Dermis microvascular lymphatic vessel endothelial cell (primary cell): ENCODE results near the gene C4BPB. TPM values are rescaled to one million over a fixed set of nuclear protein-coding genes. Genes with fewer than 3 reads are reported as not detected.

Experiments used
- DNase-seq, 2 donors: peaks; one replicate each; pipeline versions ENCODE4 v3.0.0 to v3.0.0-alpha.2; 2010; ENCODE audit warnings: low read depth in 2 of 2
- total RNA-seq: library from RNA; depleted of rRNA; stranded (reverse); fragments of >200 nt; gene quantifications from 2 replicates; pipeline ENCODE4 v1.2.1, GENCODE V29; 2014

C4BPB gene
- total RNA-seq, 1 donor from 2014 or later = 0.13 TPM

DNA sequence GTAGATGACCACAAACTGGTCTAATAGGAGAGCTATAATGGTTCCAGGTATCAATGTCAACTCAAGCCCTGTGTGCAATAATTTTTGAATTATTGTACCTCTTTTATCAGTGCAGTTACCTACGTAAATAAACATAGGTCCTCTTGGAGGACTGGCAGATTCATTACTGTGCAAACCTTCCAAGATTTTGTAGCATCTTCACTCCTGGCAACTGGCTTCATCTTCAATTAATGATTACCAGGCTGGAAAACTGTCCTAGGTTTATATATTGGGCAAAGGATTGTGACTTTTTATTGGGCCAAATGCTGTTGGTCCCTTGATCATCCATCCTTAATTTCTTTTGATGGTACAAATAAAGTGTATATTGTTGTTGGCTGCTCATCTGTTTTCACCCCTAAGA, 51.0 kb downstream of the C4BPB start:
- DNase-seq = no peak

DNA sequence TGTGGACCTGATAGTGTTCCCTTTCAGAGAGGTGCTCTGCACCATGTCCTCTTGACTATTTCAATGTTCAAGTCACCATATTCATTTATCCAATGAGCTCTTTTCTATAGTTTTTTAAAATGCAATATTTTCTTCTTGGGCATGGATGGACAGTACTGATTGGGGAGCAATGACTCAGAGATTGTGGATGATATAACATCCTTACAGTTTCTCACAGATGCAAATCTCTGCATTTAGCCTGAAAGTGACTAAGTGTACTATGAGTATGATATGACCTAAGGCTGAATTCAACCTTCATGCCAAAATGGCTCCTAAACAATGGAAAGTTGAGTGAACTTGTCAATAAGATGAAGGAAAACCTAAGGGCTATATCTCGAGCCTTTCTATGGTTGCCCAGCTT, 51.9 kb downstream of the C4BPB start:
- no peak for DNase-seq

DNA sequence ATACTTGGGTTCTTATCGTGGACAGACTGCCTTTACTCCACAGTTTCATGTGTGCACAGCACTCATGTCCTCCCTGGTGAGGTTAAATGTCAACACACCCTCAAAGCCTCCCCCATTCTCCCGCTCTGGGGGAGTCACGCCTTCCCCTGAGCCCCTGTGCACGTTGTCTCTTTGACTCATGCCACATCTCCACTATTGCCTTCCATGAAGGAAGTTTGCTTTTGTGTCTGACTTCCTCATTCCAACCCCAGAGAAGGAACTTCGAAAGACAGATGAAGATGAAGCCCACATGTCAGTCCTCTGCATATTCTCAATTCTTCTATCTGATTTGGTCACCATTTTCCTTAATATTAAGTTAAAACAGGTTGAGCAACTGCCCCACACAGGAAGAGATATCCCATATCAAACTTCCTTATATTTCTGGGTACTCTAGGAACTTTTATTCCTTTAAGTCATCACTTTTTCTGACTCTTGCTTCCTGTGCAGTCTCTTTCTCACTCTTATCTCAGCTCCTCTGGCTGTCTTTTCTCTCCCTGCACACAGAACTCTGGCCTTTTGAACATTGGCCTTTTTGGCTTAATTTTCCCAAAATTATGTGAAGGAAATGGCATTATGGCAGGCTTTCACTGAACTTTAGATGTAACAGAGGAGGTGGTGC, 56.9 kb downstream of the C4BPB start:
- DNase-seq = no peak

Other genes with a start within 250 kb of the C4BPB start
- gene IL20, start 223.2 kb upstream of the C4BPB start, total RNA-seq = not detected in 2 replicates
- not detected in 2 replicates for gene IL24, start 191.4 kb upstream of the C4BPB start, total RNA-seq
- 0.25 TPM in 1 of 2 replicates, not detected in the other for gene FCMR, start 166.9 kb upstream of the C4BPB start, total RNA-seq
- not detected in 2 replicates for gene PIGR, start 142.4 kb upstream of the C4BPB start, total RNA-seq
- not detected in 2 replicates for gene FCAMR, start 118.4 kb upstream of the C4BPB start, total RNA-seq
- not detected in 2 replicates for gene C1orf116, start 56.1 kb upstream of the C4BPB start, total RNA-seq
- 5.1 and 5.8 TPM in 2 replicates for gene YOD1, start 37.7 kb upstream of the C4BPB start, total RNA-seq
- gene PFKFB2, start 35.6 kb upstream of the C4BPB start, total RNA-seq = 0.90 and 1.5 TPM in 2 replicates
- not detected in 2 replicates for gene C4BPA, start 15.4 kb downstream of the C4BPB start, total RNA-seq
- gene CD55, start 232.8 kb downstream of the C4BPB start, total RNA-seq = 85.1 and 99.6 TPM in 2 replicates